HCT116 (cell line): ENCODE measurements around the gene MTOR.

Experiments used
- ATF3 ChIP-seq: IDR thresholded peaks from 2 replicates; pipeline ENCODE4 v1.6.1; 2012
- CTCF ChIP-seq, 3 experiments: fragments of 200-600 bp in 1 of 3; sonication (generic) in 1 of 3; IDR thresholded peaks in 2 of 3; conservative IDR thresholded peaks in 1 of 3; 2 replicates each; pipeline ENCODE4 v1.5.1; 2012 to 2017; ENCODE audit warnings: low read depth in 2 of 3, low read length in 2 of 3, antibody characterized with exemption in 1 of 3, borderline replicate concordance in 1 of 3, control low read depth in 1 of 3, mild to moderate bottlenecking in 1 of 3, mixed read lengths in 1 of 3, mixed run types in 1 of 3, moderate library complexity in 1 of 3; ENCODE audit not compliant: insufficient read depth in 1 of 3
- EZH2 ChIP-seq: fragments of 200-600 bp; sonication (generic); IDR thresholded peaks from 2 replicates; pipeline ENCODE4 v1.6.1; 2017; ENCODE audit warnings: antibody characterized with exemption, mixed run types
- JUND ChIP-seq: IDR thresholded peaks from 2 replicates; pipeline ENCODE4 v1.6.1; 2012
- MAX ChIP-seq: IDR thresholded peaks from 2 replicates; pipeline ENCODE4 v1.6.1; 2012
- POLR2A ChIP-seq: IDR thresholded peaks from 2 replicates; pipeline ENCODE4 v1.7.0; 2011; ENCODE audit warnings: borderline replicate concordance; ENCODE audit not compliant: insufficient read depth, insufficient read length; ENCODE audit errors: extremely low read depth
- POLR2AphosphoS5 ChIP-seq: IDR thresholded peaks from 2 replicates; pipeline ENCODE4 v1.6.1; 2011; ENCODE audit warnings: mild to moderate bottlenecking, low read depth, low read length, moderate library complexity
- RAD21 ChIP-seq: IDR thresholded peaks from 2 replicates; pipeline ENCODE4 v1.6.1; 2012; ENCODE audit warnings: low read depth, mild to moderate bottlenecking
- REST ChIP-seq: IDR thresholded peaks from 2 replicates; pipeline ENCODE4 v1.6.1; 2012; ENCODE audit warnings: low read depth
- SP1 ChIP-seq: IDR thresholded peaks from 2 replicates; pipeline ENCODE4 v1.6.1; 2012; ENCODE audit warnings: low read depth
- SRF ChIP-seq: IDR thresholded peaks from 2 replicates; pipeline ENCODE4 v1.6.1; 2012; ENCODE audit warnings: low read depth
- YY1 ChIP-seq: IDR thresholded peaks from 2 replicates; pipeline ENCODE4 v1.6.1; 2011; ENCODE audit warnings: low read length, low read depth, moderate library complexity, mild to moderate bottlenecking; ENCODE audit not compliant: insufficient replicate concordance; ENCODE audit errors: extremely low read depth

GRCh38 chr1:11256299-11256698, 6.1 kb downstream of the MTOR start:
- TF ChIP-seq YY1: no peak
- no peak for TF ChIP-seq POLR2A
- TF ChIP-seq ATF3: no peak
- no peak for TF ChIP-seq CTCF (IDR thresholded peaks at IDR 0.05 in 2 of 3, conservative IDR thresholded peaks at IDR 0.05 in 1 of 3; ENCODE audit: borderline replicate concordance in 1 of 3, insufficient read depth in 1 of 3, low read depth in 2 of 3, low read length in 2 of 3)
- TF ChIP-seq POLR2AphosphoS5: no peak
- no peak for TF ChIP-seq RAD21
- TF ChIP-seq REST: no peak
- no peak for TF ChIP-seq JUND
- no peak for TF ChIP-seq MAX
- TF ChIP-seq SRF: no peak
- TF ChIP-seq EZH2: no peak
- TF ChIP-seq SP1: no peak
